HS-5 (cell line): Measurements from ENCODE around the gene MAP7.
"Not testable (repeated sequence)": the region's sequence is repeated elsewhere in the genome, so short reads cannot be mapped to it uniquely, and the experiment has no call there.

Source experiments
- DNase-seq: peaks from one replicate; pipeline ENCODE4 v3.0.0-alpha.2; 2012; ENCODE audit warnings: low read depth

The MAP7 gene

DNA sequence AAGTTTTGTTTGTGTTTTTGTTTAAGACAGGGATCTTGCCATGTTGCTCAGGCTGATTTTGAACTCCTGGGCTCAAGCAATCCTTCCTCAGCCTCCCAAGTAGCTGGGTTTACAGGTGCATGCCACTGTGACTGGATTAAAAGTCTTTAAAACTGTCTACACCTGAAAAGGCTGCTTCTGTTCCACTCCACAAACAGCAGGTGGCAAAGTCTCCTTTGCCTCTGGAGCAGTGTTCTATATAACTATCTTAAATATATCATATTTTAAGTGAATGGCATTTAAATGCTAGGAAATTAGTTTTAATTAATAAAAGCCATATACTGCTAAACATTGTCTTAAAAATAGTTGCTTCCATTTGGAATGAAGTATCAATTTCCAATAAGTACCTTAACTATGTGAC is 171.3 kb downstream of the MAP7 start:
- DNase-seq, result no peak

DNA sequence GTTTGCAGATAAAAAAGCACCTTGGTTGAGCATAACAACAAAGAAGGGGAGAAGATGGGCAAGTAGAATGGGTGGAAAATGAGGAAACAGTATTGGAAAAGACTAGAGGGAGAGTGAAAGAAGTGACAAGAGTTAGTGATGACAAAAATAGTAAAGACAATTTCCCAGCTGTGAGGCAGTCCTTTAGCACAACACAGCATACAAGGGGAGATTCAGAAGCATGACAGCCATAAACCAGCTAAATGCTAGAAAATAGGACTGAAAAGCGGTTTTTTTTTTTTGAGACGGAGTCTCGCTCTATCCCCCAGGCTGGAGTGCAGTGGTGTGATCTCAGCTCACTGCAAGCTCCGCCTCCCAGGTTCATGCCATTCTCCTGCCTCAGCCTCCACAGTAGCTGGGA is 174.4 kb downstream of the MAP7 start:
- DNase-seq, result not testable (repeated sequence)

GRCh38 chr6:136371959-136372358 is 178.3 kb downstream of the MAP7 start:
- DNase-seq, result no peak

GRCh38 chr6:136370988-136371728 is 179.1 kb downstream of the MAP7 start:
- no peak for DNase-seq

DNA sequence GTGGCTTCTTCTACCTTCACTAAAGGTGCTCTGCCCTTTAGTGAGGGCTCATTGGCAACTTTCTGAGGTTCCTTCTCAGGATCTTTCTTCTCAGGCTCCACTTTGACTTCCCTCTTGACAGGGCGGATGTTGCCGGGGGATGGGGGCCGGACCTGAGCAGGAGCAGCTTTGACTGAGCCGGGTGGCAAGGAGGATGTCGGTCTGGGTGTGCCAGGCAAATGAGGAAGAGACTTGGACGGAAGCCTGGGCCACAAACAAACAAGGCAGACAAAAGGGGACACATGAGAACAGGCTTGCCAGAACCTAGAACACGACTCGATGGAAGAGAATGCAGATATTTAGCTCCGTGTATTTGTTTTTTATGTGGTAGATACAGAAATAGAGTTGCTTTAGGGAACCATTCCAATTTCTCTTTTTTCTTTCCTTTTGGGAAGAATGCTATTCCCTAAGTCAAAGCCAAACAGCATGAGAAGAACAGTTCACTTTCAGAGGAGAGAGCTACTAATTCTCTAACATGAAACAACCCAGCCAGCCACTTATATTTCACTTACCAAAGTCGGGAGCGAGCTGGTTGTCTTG is 184.4 kb downstream of the MAP7 start:
- no peak for DNase-seq

GRCh38 chr6:136362421-136363356 is 187.5 kb downstream of the MAP7 start:
- no peak for DNase-seq

DNA sequence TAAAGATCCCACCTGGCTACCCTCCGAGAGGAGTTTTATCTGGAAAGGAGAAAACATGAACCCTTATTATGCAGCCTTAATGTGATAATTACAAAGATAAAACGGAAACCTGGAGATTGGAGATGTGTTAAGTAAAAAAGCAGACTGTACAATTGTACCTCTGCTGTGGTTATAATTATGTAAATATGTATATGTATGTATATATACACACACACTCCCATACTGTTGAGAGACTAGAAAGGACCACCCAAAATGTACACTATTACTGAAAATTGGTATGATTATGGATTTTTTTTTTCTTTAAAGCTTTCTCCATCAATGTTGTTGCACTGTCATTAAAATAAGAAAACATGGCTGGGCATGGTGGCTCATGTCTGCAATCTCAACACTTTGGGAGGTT is 188.4 kb downstream of the MAP7 start:
- DNase-seq, result no peak

DNA sequence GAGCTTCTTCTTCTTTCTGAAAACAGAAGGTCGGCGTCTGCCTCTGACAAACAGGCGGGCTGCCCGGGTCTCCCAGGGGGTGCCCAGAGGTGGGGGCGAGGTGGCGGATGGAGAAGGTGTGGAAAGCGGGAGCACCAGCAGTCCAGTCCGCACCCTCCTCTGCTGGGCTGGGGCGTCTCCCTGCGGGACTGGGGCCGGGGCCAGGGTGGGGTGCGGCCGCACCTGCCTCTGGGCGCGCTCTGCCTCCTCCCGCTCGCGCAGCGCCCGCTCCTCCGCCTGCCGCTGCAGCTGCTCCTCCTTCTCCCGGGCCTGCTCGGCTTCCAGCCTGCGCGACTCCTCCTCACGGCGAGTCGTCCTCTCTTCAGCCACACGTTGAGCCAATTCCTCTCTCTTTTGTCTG is 189.4 kb downstream of the MAP7 start:
- no peak for DNase-seq

DNA sequence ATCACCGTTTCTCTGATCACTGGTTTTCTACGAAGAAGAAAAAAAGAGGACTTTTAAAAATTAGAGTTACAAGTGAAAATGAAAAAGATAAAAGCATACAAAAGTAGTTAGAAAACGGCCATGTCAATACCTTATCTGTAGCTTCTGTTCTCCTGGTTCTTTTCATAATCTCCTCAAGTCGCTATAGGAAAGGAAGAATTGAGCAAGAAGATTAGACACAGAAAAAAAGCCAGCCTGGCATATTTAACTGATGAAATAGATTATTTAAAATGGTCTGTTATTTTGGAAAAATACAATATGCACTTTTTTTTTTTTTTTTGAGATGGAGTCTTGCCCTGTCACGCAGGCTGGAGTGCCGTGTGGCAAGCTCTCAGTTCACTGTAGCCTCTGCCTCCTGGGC is 190.4 kb downstream of the MAP7 start:
- no peak for DNase-seq

DNA sequence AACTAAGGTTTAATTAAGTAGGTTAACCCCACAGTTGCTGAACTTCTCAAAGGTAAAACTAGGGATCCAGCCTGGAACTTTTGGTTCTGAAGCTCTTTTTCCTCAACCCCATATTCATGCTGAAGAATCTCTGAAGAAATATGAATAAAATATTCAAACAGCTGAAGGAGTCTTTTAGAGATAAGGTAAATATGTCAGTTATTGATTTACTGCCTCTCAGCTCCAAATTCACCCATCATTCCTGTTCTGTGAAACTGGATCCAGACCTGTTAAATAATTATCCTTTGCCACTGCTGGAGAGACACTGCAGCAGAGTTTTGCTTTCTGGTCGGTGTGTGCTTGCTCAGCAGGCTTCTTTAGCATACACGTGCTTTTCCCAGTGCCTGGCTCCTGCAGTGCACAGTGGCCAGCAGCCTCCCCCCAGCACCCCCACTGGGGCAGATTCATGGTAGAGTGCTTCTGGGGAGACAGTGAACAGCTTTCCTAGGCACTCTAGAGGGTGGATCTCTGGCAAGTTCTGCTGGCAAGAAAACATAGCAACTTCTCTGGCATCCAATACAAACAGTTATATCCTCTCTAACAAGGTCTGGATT is 198.6 kb downstream of the MAP7 start:
- no peak for DNase-seq

DNA sequence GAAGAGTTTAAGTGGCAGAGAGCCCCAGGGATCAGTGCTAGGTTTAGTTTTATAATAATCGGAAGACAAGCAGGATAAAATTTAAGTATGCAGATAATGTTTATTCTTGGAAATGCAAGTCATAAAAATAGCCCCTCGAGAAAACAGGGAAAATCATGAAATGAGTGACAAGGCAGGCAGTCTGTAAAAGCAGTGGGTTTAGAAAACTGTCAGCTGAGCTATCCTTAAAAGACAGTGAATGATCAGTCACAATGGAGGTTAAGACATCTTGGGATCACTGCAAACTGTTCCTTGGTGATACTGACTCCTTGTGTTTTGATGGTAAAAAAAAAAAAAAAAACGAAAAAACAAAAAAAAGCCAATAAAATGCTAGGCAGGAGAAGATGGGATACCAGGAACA is 199.3 kb downstream of the MAP7 start:
- DNase-seq, result no peak

- no peak for DNase-seq
Observed at GRCh38 chr6:136347847-136348246, 202.4 kb downstream of the MAP7 start.

DNA sequence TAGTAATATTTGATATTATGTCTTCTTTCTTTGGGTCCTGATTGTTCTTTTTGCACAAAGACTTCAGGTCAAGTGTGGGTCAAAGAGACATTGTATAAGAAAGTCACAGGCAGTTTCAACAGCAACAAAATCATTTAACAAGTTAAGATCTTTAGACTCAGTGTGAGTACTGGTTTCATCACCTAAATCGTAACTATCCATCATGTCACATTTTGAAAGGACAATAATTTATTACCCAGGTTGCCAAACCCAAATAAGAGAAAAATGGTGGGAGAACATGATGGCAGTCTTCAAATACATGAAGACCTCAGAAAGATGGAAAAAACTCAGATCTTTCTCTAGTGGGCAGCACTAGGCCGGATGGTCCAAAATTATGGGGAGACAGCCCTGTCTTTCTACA is 205.1 kb downstream of the MAP7 start:
- DNase-seq, result no peak

GRCh38 chr6:136344420-136344819 is 205.8 kb downstream of the MAP7 start:
- DNase-seq, result peak; percentile 23

DNA sequence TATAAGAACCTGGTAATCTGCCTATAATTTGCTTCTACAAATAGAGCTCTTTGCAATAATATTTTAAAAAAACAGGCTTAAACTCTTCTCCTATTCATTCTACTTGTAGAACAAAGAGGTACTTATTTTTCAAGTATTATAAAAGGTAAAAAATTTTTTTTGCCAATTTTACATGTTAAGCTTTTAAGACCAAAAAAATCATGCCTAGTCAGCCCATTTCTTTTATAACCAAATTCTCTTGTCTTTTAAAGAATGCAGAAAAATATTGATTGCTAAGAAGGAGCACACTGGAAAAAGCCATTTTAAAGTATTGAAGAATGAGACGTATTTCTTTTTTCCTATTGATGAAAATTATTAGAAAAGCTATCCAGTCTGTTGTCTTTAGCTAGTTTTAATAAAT is 206.5 kb downstream of the MAP7 start:
- no peak for DNase-seq

DNA sequence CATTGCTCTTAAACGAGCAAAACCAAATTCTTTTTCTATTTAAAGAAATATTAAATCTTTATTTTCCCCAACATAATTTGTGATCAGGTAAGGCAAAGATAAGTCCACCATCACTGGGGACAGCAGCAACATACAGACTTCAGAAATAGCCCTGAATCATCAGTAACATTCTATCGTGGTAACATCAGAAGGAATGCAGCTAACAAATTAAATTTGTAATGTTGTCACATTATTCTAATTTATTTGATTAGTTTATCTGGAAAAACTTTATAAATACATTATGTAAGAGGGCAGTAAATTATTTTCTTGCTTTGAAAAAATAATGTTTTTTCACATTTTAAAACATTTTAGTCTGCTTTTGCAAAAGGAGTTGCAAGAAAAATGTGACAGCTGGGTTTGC is 206.9 kb downstream of the MAP7 start:
- DNase-seq, result no peak

DNA sequence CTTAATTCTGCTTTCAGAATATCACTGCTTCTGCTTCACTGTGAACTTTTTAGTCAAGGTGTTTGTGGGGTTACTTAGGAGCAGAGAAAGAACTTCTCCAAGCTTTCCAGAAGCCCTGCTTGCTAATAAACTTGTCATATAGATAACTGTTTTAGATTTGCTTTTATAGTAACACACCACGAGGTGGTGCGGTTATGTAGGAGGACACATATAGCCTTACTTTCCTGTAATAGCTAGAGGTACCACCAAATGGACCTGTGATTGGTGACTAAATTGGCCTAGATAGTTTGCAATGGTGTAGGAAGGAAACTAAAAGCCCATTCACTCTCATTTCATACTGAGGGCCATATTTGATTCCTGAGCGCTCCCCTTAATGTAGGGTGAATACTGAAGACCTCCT is 208.3 kb downstream of the MAP7 start:
- no peak for DNase-seq

GRCh38 chr6:136341367-136341766 is 208.9 kb downstream of the MAP7 start:
- DNase-seq, result no peak

GRCh38 chr6:136338486-136338885 is 211.7 kb downstream of the MAP7 start:
- DNase-seq, result no peak

- no peak for DNase-seq
Observed at GRCh38 chr6:136337606-136338005, 212.6 kb downstream of the MAP7 start.

GRCh38 chr6:136337121-136337520 is 213.1 kb downstream of the MAP7 start:
- no peak for DNase-seq

- DNase-seq, result no peak
Observed at GRCh38 chr6:136335736-136336363, 214.4 kb downstream of the MAP7 start.
